Stomach smooth muscle (tissue), 2 donors: Measurements from ENCODE around the gene ASCL5.

Source experiments
- H3K27ac ChIP-seq: one replicate; pipeline ENCODE4 v1.7.0; 2013; ENCODE audit warnings: mild to moderate bottlenecking, low read length, inconsistent platforms
- H3K27me3 ChIP-seq, 2 donors: one replicate each; pipeline ENCODE4 v1.7.0; 2013; ENCODE audit warnings: low read length in 2 of 2; ENCODE audit not compliant: insufficient read depth in 2 of 2, control insufficient read depth in 1 of 2
- H3K36me3 ChIP-seq, 2 donors: one replicate each; pipeline ENCODE4 v1.7.0; 2013; ENCODE audit warnings: low read length in 2 of 2; ENCODE audit not compliant: control insufficient read depth in 2 of 2, insufficient read depth in 2 of 2
- H3K4me1 ChIP-seq: one replicate; pipeline ENCODE4 v1.7.0; 2013; ENCODE audit warnings: low read length; ENCODE audit not compliant: control insufficient read depth, insufficient read depth
- H3K4me3 ChIP-seq, 2 donors: one replicate each; pipeline ENCODE4 v1.7.0; 2013; ENCODE audit warnings: low read length in 2 of 2
- H3K9ac ChIP-seq, 2 donors: one replicate each; pipeline ENCODE4 v1.7.0; 2013; ENCODE audit warnings: low read length in 2 of 2, mild to moderate bottlenecking in 1 of 2
- H3K9me3 ChIP-seq, 2 donors: one replicate each; pipeline ENCODE4 v1.7.0; 2013; ENCODE audit warnings: low read length in 2 of 2; ENCODE audit not compliant: control insufficient read depth in 2 of 2
- donor health status: healthy.
- donor health status: Pancreatic carcinoma.

The ASCL5 gene

DNA sequence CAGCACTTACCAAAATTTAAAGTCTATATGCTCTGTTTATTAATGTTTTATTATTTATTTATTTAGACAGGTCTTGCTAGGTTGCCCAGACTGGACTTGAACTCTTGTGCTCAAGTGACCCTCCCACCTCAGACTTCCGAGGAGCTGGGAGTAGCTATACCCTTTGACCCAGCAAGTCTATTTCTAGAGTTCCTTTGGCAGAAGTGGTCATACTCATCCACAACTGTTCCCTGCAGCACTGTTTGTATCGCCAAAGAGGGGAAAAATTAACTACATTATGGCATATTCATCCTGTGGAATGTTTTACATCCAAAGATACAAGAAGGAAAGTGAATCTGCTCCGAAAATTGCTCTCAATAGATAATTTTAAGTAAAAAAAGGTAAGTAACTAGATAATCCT lies 43.2 kb downstream of the ASCL5 start:
- no peaks in the 10 kb centered on the region for H3K4me1 ChIP-seq
- H3K36me3 ChIP-seq: no peaks in the 10 kb centered on the region
- no peaks in the 10 kb centered on the region for H3K9me3 ChIP-seq
- H3K9ac ChIP-seq: no peak overlapping the region
- H3K27me3 ChIP-seq: peaks cover 0 to 2% of the 10 kb centered on the region in 2 donors
- H3K4me3 ChIP-seq: no peak overlapping the region
- H3K27ac ChIP-seq: no peak overlapping the region

DNA sequence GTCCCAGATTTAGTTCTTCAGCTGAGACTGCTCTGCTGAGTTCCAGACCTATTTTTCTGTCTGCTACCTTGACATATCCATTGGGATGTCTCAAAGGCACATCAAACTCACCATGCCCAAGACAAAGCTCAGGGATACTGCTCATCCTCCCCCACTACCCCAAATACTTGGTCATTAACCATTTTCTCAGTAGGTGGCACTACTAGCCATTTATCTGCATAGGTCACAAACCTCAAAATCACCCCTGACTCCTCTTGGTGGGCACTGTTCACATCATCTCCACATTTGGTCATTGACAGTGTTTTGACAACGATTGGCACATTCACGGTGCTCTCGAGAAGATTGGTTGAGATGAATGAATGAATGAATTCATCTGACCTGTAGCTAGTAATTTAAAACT lies 46.8 kb downstream of the ASCL5 start:
- H3K4me3 ChIP-seq: no peak overlapping the region
- no peaks in the 10 kb centered on the region for H3K9me3 ChIP-seq
- H3K9ac ChIP-seq: no peak overlapping the region
- H3K27me3 ChIP-seq: peaks cover 0 to 2% of the 10 kb centered on the region in 2 donors
- no peaks in the 10 kb centered on the region for H3K36me3 ChIP-seq
- H3K27ac ChIP-seq: no peak overlapping the region
- H3K4me1 ChIP-seq: no peaks in the 10 kb centered on the region

DNA sequence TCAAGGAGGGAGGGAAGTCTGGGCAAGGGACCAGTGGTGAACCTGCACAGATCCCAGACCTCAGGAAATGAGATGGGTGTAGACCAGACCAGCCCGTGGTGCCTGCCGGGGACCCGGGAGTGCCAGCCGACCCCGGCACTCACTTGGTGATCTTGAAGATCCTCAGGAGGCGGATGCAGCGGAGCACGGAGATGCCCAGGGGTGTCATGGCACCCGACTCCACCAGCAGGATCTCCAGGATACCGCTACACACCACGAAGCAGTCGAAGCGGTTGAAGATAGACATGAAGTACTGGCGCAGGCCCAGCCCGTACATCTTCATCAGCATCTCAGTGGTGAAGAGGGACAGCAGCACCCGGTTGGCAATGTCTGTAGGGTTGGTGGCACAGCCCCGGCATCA lies 49.2 kb downstream of the ASCL5 start:
- H3K9me3 ChIP-seq: no peaks in the 10 kb centered on the region
- no peaks in the 10 kb centered on the region for H3K36me3 ChIP-seq
- H3K4me3 ChIP-seq: no peak overlapping the region

DNA sequence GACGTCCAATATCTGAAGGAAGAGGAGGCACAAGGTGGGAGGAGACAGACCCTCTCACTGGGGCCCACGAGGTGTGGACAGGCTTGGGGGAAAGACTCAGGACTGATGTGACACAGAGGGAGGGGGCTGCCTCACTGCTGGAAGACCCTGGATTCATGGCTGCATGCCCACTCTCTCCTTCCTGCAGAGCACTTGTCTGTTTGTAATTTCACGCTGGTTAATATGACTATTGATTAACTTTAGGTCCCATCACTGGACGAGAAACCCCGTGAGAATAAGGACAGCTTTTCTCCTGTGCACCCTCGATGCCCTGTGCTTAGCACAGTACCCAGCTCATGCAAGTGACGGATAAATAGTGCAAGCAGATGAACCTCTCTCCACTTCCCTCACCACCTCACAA lies 49.9 kb downstream of the ASCL5 start:
- Histone ChIP-seq H3K27ac (no peak overlapping the region), H3K9ac (no peak overlapping the region), H3K4me3 (no peak overlapping the region), H3K36me3 (no peaks in the 10 kb centered on the region), H3K9me3 (no peaks in the 10 kb centered on the region), H3K4me1 (no peaks in the 10 kb centered on the region), H3K27me3 (no peaks in the 10 kb centered on the region)

More for the DNA sequence above, 49.2 kb downstream of the ASCL5 start:
- Histone ChIP-seq H3K4me1 (no peaks in the 10 kb centered on the region), H3K27ac (no peak overlapping the region), H3K27me3 (no peaks in the 10 kb centered on the region), H3K9ac (no peak overlapping the region)

DNA sequence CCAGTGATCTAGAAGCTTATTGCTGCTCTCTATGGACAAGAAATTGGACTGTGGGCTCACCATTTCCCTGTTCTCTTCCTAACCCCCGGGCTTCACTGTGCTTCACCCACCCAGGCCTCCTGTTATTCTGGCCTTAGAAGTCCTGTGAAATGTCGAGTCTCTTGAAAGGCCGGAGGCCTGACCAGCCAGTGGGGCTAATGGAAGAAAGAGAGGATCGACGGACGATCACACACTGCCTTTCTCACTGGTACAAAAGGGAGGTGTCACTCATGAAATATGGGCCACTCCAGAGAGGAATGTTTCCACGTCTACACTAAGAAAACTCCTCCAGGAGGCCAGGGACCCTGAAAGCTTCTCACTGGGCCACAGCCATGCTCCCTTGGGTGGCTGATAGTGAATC lies 50.9 kb downstream of the ASCL5 start:
- Histone ChIP-seq H3K36me3 (no peaks in the 10 kb centered on the region), H3K9ac (no peak overlapping the region), H3K27me3 (no peaks in the 10 kb centered on the region), H3K27ac (no peak overlapping the region), H3K4me1 (no peaks in the 10 kb centered on the region), H3K4me3 (no peak overlapping the region), H3K9me3 (no peaks in the 10 kb centered on the region)

DNA sequence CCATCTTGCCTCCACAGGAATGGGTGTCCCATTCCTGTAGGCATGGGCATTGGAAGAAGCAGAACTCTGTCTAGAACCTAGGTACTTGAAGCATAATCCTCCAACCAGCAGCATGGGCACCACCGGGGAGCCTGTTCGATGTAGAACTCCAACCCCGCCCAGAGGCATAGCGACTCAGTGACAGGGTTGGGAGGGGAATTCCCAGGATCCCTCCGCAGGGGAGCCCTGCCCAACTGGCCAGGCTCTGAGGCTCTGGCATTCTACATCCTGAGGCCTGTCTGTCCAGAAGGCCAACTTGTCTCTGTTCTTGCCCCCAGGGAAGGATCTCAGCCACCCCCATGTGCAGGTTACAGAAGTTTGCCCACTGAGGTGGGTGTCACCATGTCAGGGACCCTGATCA lies 53.0 kb downstream of the ASCL5 start:
- Histone ChIP-seq H3K27me3 (peaks cover 0 to 3% of the 10 kb centered on the region in 2 donors), H3K4me3 (no peak overlapping the region), H3K4me1 (no peaks in the 10 kb centered on the region), H3K9me3 (no peaks in the 10 kb centered on the region), H3K36me3 (no peaks in the 10 kb centered on the region), H3K9ac (no peak overlapping the region), H3K27ac (no peak overlapping the region)

DNA sequence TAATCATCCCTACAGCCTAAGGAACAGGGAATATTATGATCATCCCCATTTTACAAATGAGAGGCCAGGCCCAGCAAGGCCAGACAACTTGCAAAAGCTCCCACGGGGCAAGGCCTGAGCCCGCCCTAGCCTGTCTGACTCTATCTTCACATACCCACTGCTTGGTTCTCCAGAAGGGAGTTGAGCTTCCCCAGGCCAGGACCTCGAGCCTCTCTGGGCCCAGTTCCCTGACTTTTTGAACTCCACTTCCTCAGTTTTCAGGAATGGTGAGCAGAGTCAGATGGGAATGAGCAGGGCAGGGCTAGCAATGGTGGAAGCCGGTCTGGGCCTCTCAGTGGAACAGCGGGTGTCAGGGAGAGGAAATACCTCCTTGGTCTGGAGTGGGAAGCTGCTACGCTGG lies 54.1 kb downstream of the ASCL5 start:
- Histone ChIP-seq H3K27ac (no peak overlapping the region), H3K4me1 (no peaks in the 10 kb centered on the region), H3K36me3 (no peaks in the 10 kb centered on the region), H3K9ac (no peak overlapping the region), H3K9me3 (no peaks in the 10 kb centered on the region), H3K27me3 (peaks cover 0 to 3% of the 10 kb centered on the region in 2 donors), H3K4me3 (no peak overlapping the region)

DNA sequence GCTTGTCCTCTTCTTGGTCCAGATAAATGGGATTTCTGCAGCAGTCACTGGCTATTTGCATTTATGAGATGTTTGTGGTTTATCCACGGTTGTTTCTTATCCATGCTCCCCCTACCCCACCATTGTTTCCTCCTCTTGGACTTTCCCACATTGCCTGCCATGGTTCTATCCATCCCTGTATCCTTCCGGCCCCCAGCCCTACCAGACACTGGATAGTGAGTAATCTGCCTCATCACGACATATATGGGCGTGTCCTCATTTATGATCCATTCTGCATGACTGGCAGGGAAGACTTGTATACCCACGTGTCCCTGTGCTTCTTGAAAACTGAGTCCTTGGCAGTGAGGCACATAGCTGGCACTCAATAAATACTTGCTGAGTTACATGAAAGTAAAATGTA lies 54.8 kb downstream of the ASCL5 start:
- Histone ChIP-seq H3K27ac (no peak overlapping the region), H3K9ac (no peak overlapping the region), H3K36me3 (no peaks in the 10 kb centered on the region), H3K9me3 (no peaks in the 10 kb centered on the region), H3K4me3 (no peak overlapping the region), H3K4me1 (no peaks in the 10 kb centered on the region), H3K27me3 (peaks cover 0 to 3% of the 10 kb centered on the region in 2 donors)

DNA sequence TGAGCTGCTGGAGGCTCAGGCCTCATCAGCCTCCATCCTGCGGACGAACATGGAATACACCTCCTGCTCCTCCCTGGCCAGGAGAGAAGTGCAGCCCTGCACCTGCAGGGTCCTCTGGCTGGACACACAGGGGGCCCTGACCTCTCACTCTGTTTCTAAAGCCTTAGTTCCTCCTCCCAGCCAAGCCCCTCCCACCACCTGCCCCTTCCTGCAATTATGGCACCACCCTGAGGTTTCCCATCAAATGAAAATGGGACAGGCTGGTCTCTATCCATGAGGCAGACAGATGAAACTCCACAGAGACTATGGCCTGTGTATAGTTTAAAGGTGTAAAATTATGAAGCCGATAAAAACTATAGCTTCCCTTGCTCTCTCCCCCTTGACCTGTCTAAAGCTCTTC lies 57.3 kb downstream of the ASCL5 start:
- no peak overlapping the region for H3K9ac ChIP-seq
- no peaks in the 10 kb centered on the region for H3K4me1 ChIP-seq
- H3K27ac ChIP-seq: no peak overlapping the region
- no peaks in the 10 kb centered on the region for H3K9me3 ChIP-seq
- H3K36me3 ChIP-seq: no peaks in the 10 kb centered on the region
- peaks cover 0 to 3% of the 10 kb centered on the region in 2 donors for H3K27me3 ChIP-seq
- no peak overlapping the region for H3K4me3 ChIP-seq

DNA sequence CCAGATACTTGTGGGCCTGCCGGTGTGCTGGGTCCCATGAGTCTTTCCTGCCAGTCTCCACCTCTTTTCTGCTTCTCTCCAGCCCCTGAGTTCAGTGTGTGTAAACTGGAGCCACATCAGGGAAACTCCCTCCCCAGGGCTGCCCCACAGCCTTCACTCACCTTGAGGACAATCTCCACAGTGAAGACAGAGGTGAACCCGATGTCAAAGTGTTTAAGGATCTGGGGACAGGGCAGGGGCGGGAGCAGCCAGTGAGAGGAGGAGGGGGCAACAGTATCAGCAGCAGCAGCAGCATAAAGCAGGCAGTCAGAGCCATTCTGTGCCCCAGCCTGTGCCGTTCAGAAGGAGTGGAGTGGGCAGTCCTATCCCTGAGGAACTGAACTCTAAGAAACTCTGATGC lies 58.0 kb downstream of the ASCL5 start:
- no peak overlapping the region for H3K9ac ChIP-seq
- no peaks in the 10 kb centered on the region for H3K9me3 ChIP-seq
- H3K27me3 ChIP-seq: peaks cover 0 to 3% of the 10 kb centered on the region in 2 donors
- no peak overlapping the region for H3K4me3 ChIP-seq
- no peaks in the 10 kb centered on the region for H3K36me3 ChIP-seq
- H3K4me1 ChIP-seq: no peaks in the 10 kb centered on the region
- H3K27ac ChIP-seq: no peak overlapping the region

DNA sequence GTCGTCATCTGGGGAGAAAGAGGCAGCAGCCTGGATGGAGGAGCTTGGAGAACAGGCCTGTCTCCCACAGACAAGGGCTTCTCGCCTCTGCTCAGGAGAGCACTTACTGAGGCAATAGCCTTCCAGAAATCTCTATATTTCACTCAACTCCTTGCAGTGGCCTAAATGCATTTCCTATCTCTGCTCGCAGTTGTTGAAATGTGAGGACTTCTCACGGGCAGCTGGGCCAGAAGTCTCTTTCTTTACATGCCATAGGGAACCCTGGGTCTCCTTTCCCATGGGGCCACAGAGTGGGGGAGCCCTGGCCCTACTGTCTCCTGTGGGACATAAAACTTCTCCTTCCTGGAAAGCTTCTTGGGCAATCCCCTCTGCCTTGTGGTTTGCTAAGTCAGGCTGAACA lies 60.0 kb downstream of the ASCL5 start:
- Histone ChIP-seq H3K27ac (no peak overlapping the region), H3K9ac (no peak overlapping the region), H3K9me3 (no peaks in the 10 kb centered on the region), H3K27me3 (peaks cover 0 to 3% of the 10 kb centered on the region in 2 donors), H3K36me3 (no peaks in the 10 kb centered on the region), H3K4me3 (no peak overlapping the region), H3K4me1 (no peaks in the 10 kb centered on the region)
